ENCODE results near the gene CDK5R2.

- TF ChIP-seq CTCF (IDR thresholded peaks at IDR 0.05) = no peak
- TF ChIP-seq POLR2A (IDR thresholded peaks at IDR 0.05) = no peak
Observed at GRCh38 chr2:218962859-218963492, 3.5 kb downstream of the CDK5R2 start.
